HG03280 (cell line): Measurements from ENCODE around the gene MACROD2.
"Not testable (repeated sequence)": the region's sequence is repeated elsewhere in the genome, so short reads cannot be mapped to it uniquely, and the experiment has no call there.

ENCODE experiments used
- ATAC-seq: cut with Tn5 transposase; IDR thresholded peaks from one replicate; pipeline ENCODE4 v1.9.1; 2021; ENCODE audit warnings: mild to moderate bottlenecking, moderate library complexity; ENCODE audit not compliant: unreplicated experiment

Gene MACROD2

DNA sequence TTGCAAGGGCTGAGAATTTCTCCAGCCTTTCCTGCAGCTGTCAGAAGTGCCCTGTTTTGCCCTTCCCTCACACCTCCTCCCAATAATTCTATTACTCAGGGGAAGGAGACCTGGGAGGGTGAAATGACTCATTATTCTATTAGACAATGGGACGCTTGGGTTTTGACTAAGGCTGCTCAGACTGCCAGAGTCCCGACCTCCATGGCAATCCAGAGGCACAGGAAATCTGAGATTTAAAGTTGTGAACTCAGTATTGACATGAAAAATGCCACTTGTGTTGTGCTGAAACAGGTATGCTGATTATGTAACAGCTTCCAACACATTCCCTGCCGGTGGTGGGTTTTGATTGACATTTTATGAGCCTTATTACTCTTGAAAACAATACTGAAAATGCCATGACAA is 967.9 kb downstream of the MACROD2 start:
- ATAC-seq, result no peak

DNA sequence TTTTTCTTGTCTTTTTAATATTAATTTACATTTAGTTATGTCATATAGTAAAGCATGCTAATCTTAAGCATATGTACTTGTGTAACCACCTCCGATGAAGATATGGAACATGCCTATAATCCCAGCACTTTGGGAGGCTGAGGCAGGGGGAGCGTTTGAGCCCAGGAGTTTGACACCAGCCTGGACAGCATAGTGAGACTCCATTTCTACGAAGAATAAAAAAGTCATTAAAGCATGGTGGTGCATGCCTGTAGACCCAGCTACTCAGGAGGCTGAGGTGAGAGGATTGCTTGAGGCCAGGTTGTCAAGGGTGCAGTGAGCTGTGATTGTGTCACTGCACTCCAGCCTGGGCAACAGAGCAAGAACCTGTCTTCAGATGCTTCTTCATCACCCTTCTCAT is 970.9 kb downstream of the MACROD2 start:
- no peak for ATAC-seq

GRCh38 chr20:14966808-14967207 is 971.5 kb downstream of the MACROD2 start:
- ATAC-seq, result no peak

- no peak for ATAC-seq
These were observed 976.9 kb downstream of the MACROD2 start for GRCh38 chr20:14972256-14972655.

DNA sequence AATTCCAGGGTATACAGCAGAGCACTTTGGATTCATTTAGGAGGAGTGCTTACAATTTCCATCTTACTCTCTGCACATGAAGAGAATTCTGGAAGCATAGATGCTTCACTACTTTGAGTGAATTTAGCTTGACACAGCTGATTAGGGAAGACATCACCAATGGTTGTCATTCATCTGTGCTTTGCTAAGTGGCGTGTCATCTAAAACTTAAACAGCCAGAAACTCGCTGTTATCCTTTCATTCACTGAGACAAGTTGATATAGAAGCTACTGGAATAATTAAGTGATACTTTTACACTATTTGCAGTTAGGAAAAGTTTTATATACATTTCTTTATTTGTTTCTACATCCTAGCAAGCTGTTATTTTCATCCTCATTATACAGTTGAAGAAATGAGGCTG is 977.4 kb downstream of the MACROD2 start:
- no peak for ATAC-seq

GRCh38 chr20:14979453-14979986 is 984.2 kb downstream of the MACROD2 start:
- no peak for ATAC-seq

DNA sequence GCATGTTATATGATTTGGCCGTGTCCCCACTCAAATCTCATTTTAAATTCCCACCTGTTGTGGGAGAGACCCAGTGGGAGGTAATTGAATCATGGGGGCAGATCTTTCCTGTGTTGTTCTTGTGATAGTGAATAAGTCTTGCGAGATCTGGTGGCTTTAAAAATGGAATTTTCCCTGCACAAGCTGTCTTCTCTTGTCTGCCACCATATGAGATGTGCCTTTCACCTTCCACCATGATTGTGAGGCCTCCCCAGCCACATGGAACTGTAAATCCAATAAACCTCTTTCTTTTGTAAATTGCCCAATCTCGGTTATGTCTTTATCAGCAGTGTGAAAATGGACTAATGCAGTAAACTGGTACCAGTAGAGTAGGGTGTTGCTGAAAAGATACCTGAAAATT is 986.2 kb downstream of the MACROD2 start:
- ATAC-seq, result not testable (repeated sequence)

DNA sequence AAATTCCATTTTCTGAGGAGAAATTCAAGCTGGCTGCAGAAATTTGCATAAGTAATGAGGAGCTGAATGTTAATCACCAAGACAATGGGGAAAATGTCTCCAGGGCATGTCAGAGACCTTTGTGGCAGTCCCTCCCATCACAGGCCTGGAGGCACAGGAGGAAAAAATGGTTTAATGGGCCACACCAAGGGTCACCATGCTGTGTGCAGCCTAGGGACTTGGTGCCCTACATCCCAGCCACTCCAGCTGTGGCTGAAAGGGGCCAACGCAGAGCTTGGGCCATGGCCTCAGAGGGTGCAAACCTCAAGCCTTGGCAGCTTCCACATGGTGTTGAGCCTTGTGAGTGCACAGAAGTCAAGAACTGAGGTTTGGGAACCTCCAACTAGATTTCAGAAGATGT is 987.0 kb downstream of the MACROD2 start:
- ATAC-seq, result not testable (repeated sequence)

GRCh38 chr20:14984305-14984704 is 989.0 kb downstream of the MACROD2 start:
- no peak for ATAC-seq

- ATAC-seq, result no peak
These were observed 989.7 kb downstream of the MACROD2 start for GRCh38 chr20:14984768-14985622.

DNA sequence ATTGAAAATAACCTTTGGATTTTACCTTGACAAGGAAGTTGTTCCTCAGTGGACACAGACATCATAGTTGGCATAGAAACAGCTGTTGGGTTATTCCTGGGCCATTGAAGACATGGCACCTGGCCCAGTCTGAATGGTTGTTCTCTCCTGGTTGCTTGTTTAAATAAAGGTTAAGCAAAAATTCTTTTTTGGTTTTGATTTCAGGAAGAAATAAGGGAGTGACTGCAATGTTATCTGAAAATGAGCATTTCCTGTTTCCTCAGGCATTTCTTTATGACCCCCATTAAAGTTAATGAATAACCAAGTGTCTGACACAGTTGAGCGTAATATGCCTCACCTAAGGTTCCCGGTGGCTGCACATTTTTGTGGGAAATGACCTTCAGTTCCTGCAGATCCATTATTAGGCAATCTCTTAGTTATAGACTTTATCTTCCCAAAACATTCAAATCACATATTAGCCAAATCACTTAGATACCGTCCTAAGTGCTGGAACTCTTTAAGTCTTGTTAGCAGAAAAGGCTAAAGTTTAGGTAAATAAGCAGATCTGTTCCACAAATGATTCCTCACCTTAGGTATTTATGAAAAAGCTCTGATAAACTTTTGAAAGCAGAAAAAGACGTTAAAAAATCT is 990.8 kb downstream of the MACROD2 start:
- ATAC-seq, result no peak

- ATAC-seq, result no peak
These were observed 991.3 kb downstream of the MACROD2 start for GRCh38 chr20:14986656-14987055.

GRCh38 chr20:14989535-14990290 is 994.4 kb downstream of the MACROD2 start:
- ATAC-seq, result no peak

DNA sequence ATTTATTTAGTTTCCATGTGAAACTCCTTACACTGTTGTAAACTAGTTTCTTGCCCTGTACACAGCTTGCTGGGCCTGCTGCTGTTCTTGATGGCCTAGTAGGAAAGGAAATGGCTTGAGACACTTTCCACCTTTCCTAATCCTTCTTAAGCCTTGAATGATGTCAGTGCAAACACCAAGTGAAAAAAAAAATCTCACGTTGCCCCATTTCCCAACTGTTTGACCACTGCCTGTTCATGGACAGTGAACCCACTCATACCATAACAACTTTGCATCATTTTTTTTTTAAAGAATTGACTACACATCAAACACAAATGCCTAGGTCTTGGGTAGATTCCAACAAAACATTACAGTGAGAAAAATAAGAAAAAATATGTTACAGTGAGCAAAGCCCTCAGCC is 995.7 kb downstream of the MACROD2 start:
- no peak for ATAC-seq

DNA sequence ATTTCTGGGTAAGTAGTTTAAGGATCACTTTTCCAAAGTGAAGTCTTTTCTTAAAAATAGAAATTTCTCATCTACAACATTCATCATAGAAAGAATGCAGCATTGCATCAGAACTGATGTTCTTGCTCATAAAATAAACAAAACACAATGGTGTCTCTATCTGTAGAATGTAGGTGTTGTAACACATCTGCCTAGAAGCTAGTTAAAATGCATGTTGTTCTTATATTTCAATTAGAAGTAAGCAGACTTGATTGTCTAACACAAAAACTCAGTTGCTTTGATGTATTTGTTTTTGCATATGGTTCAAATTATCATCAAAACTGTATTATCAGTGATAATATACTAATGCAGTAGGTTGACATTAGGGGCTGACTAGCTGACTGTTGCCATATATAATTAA is 996.8 kb downstream of the MACROD2 start:
- ATAC-seq, result no peak

DNA sequence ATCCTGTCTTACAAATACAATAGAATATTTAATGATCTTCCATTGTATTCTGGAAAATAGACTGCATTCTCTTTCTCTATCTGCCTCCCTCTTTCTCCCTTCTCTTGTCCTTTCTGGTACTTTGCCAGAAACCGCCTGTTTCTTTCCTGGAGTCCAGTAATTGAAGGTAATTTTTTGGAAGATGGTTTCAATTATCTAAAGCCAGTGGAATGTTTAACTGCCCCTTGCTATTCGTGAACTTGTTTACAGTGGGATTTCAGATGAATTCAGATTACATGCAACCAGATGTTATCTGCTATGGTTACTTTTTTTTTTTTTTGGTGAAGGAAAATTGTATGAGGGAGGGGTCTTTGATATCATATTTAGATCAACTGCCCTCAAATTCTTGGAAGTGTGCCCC is 997.6 kb downstream of the MACROD2 start:
- ATAC-seq, result no peak

GRCh38 chr20:14996883-14997672 is 1001.8 kb downstream of the MACROD2 start:
- ATAC-seq, result no peak

DNA sequence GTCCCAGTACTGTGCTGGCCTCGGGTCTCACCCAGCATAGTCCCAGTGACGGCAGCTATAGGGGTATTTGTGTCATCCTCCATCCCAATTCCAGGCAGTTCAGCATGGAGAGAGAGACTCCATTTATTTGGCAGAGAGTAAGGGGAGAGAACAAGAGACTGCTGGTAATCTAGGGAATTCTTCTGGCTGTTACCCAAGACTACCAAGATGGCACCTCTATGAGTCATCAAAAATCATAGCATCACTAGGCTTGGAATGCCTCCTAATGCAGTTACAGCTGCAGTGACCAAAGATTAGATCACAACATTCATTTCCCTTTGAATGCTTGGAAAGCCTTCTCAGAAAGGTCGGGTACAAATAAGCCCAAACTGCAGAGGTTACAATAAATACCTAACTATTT is 1002.5 kb downstream of the MACROD2 start:
- no peak for ATAC-seq

GRCh38 chr20:15005300-15005986 is 1010.1 kb downstream of the MACROD2 start:
- no peak for ATAC-seq

GRCh38 chr20:15011631-15012030 is 1016.3 kb downstream of the MACROD2 start:
- ATAC-seq, result no peak
